ENCODE data around the gene SLC22A6. TPM values are rescaled to one million over a fixed set of nuclear protein-coding genes. Genes with fewer than 3 reads are reported as not detected.
"Not testable (repeated sequence)": the region's sequence is repeated elsewhere in the genome, so short reads cannot be mapped to it uniquely, and the experiment has no call there.

SLC22A6 gene
- total RNA-seq, 1 donor from 2014 or later: not detected

DNA sequence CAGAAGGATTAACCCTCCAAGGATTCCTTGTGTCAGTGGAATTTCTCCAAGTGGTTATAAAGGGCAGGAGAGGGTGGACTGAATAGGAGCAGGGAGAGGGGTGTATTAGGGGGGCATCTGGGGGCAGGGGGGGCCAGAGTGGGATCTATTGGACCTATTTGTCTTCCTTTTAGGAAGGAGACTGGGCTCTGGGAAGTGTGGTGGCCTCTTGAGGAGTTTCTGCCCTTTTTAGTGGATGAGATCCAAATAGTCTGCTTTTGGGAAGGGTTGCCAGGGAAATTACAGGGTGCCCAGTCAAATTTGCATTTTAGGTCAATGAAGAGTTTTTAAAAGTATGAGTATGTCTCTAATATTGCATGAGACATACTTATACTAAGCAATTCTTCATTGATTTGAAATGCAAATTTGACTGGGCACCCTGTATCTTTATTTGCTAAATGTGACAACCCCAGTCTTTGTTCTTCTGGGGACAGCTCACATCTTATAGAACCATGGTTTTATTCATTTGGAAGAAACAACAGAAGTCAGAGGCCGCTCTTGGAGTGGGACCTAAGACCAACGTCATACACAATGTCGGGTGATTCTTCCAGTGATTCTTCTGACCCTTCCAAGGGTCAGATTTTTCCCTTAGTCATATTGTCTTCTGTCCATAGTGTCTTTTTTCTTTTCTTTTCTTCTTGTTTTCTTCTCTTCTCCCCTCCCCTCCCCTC, 429 bp upstream of the SLC22A6 start:
- DNase-seq (ENCODE audit: low read depth): no peak

DNA sequence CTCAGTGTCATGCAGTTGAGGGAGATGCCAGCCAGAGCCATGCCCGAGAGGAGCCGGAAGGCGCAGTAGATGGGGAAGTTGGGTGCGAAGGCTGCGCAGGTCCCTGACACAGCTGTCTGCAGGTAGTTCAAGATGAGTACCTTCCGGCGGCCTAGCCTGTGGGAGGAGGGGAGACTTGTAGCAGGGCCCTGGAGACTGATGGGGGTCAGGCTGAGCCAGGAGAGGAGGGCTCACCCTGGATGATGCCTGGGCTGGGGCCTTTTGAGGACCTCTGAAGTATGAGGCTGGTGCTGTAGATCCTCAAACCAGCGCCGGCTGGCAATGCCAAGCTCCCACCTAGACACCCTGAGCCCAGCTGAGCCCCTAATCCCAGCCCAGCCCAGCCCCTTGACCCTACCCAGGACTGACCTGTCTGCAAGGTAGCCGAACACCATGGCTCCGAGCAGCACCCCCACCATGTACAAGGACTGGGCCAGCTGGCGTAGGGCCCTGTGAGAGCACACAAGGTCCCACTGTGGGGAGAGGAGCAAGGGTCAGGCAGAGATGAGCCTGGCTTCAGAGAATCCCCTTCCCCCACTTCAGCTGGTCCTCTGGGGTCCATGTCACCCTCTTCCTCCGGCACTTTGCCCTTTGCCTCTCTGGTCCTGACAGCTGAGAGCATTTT, 1.1 kb downstream of the SLC22A6 start:
- no peak for DNase-seq (ENCODE audit: low read depth)

GRCh38 chr11:62981743-62982142, 3.0 kb downstream of the SLC22A6 start:
- no peak for DNase-seq (ENCODE audit: low read depth)

DNA sequence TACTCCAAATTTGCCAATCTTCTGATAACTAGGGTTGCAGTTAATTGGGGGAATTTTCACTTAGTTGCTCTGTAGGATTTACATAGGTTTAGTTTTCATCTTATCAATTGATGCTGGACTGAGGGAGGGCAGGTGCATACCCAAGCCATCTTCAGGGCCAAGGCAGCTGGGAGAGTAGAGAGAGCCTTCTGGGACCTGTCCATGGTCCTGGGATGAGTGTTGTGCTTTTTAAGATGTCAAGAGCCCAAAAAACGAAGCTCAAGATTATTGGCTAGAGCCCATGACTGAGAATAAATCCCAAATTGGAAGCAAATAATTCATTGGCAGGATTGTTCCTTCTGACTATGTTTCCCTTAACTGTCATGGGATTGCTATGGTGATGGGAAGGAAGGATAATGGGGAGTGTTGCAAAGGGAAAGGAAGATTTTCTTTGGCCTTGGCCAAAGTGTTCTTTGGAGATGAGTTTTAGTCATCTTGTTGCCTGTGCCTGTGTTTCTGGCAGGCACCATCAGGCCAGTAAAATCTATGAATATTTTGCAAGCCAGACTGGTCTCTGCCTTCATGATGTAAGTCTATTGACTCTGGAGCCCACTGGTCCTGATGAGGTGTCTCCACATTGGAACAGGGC, 4.5 kb downstream of the SLC22A6 start:
- DNase-seq (ENCODE audit: low read depth): peak; percentile 52

DNA sequence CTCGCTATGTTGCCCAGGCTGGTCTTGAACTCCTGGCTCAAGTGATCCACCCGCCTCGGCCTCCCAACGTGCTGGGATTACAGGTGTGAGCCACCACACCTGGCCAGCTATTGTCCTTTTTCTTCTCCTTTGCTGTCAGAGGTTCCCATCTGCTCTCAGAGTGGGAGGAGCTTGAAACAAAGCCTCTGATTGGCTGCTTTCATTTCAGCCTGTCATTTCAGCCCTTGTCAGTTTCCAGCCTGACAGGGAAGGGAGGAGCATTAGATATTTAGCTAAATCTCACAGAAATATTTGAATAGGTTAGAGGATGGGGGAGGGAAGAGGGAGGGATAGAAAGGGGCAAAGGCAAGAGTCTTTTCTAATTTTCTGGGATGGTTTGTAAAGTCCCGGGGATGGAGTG, 8.7 kb downstream of the SLC22A6 start:
- DNase-seq (ENCODE audit: low read depth): no peak

GRCh38 chr11:62974848-62975522, 9.8 kb downstream of the SLC22A6 start:
- DNase-seq (ENCODE audit: low read depth): peak; percentile 37

- no peak for DNase-seq (ENCODE audit: low read depth)
Observed at GRCh38 chr11:62965574-62965973, 19.2 kb downstream of the SLC22A6 start.

GRCh38 chr11:62962391-62962790, 22.4 kb downstream of the SLC22A6 start:
- DNase-seq (ENCODE audit: low read depth): no peak

GRCh38 chr11:62961017-62961570, 23.7 kb downstream of the SLC22A6 start:
- DNase-seq (ENCODE audit: low read depth): peak; percentile 16

DNA sequence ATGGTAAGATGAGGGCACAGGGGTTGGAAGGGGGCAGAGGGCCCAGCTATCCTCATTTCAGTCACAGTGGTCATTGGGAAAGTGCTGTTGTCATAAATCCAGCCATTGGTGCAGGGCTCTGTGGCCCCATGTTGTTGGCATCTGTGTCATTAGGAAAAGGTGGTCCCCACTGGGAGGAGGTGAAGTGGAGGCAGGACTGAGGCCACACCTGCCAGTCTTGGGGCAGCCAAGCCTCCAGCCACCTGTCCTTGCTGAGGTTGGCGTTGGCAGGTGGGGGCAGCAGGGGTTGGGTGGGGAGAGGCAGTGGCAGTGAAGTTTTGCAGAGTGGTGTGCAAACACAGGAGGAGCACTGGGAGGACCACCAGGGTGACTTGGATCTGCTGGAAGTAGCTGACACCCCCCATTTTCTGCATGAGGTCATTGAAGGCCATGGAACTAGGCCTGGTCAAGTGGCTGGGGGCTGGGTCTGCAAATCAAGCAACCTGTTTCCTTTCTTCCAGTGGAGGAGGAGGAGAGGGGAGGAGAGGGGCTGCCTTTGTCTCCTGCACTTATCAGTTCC, 25.3 kb downstream of the SLC22A6 start:
- no peak for DNase-seq (ENCODE audit: low read depth)

DNA sequence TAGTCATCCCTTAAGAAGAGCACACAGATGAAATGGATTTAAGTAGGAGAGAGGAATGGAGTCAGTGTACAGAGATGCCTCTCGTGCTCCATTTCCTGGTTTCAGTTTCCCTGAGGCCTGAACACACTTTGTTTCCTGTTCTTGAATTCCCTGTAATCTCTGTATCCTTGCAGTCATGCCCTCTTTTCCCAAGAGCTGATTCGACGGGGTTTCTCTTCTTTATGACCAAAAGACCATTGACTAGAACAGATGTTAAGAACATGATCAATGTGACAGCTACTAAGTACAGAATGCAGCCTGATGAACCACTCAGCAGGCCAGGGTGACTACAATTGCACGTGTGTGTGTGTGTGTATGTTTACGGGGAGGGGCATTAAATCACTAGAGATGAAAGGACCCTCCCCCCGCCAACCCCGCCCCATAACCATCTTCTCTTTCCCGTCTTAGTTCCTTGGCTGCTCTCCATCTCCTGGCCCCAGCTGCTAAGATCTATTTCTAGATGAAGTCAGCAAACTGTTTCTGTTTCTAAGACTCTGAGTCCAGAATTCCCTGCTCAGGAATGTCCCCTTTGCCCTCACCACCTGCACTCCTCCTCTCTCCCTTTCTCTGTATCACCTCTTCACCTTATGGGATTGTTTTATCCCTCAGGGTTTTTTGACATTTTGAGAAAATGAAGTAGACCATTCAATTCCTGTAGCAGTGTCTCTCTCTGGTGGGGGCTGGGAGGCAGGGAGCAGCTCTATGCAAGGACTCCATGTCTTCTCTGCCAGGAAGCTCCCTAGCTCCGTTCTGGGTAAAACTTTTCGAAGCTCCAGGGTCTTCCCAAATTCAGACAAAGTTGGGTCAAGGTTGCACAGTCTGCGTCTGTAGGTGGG, 26.0 kb downstream of the SLC22A6 start:
- DNase-seq (ENCODE audit: low read depth): peak; percentile 79

GRCh38 chr11:62957147-62957546, 27.6 kb downstream of the SLC22A6 start:
- DNase-seq (ENCODE audit: low read depth): no peak

- DNase-seq (ENCODE audit: low read depth): no peak
Observed at GRCh38 chr11:62954478-62954877, 30.3 kb downstream of the SLC22A6 start.

DNA sequence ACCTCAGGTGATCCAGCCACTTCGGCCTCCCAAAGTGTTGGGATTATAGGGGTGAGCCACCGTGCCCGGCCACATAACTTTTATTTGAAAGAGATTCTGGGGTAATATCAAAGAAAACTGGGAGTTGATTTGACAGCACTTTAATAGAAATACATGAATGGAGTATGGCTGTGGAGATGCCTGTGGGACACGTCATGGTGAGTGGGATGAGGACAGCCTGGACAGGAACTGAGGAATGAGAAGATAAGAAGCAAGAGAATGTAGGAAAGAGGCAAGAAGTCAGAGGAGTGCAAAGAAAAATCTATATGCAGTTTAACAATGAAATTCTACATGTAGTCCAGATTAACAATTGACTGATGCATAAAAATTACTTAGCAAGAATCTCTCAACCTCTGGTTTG, 31.0 kb downstream of the SLC22A6 start:
- no peak for DNase-seq (ENCODE audit: low read depth)

GRCh38 chr11:62948765-62949320, 35.9 kb downstream of the SLC22A6 start:
- no peak for DNase-seq (ENCODE audit: low read depth)

- DNase-seq (ENCODE audit: low read depth): not testable (repeated sequence)
Observed at GRCh38 chr11:62945538-62945937, 39.2 kb downstream of the SLC22A6 start.

DNA sequence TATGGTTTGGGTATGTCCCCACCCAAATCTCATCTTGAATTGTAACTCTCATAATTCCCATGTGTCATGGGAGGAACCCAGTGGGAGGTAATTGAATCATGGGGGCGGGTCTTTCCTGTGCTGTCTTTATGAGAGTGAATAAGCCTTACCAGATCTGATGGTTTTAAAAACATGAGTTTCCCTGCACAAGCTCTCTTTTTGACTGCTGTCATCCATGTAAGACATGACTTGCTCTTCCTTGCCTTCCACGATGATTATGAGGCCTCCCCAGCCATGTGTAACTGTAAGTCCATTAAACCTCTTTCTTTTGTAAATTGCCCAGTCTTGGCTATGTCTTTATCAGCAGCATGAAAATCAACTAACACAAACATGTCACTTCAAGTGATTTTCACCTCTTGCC, 47.2 kb downstream of the SLC22A6 start:
- DNase-seq (ENCODE audit: low read depth): not testable (repeated sequence)

DNA sequence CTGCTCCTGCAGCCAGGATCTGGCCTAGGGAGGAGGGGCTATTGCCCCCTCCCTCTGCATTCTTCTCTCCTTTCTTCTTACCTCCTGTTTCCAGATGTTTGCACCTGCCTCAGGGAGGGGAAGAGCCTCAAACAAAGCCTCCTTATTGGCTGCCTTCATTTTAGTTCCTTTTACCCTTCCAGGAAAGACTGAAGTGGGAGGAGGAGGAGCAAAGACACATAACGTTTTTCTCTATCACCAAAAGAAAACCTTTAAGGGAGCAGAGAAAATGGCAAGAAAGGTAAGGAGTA, 50.3 kb downstream of the SLC22A6 start:
- DNase-seq (ENCODE audit: low read depth): no peak

- DNase-seq (ENCODE audit: low read depth): no peak
Observed at GRCh38 chr11:62933750-62934495, 50.8 kb downstream of the SLC22A6 start.
